ENCODE measurements around the gene ZNF317.

DNA sequence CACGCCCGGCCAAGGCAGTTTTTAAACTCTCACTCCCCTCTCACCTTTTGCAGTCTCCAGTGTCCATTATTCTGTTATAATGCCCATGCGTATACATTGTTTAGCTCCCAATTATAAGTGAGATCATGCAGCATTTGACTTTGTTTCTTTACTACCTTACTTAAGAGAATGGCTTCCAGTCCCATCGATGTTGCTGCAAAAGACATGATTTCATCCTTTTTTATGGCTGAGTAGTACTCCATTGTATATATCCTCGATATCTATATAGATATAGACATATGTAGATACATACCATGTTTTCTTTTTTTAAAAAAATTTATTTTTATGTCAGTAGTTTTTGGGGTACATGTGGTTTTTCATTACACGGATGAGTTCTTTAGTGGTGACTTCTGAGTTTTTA is 47.0 kb downstream of the ZNF317 start:
- TF ChIP-seq, protein P1, sequence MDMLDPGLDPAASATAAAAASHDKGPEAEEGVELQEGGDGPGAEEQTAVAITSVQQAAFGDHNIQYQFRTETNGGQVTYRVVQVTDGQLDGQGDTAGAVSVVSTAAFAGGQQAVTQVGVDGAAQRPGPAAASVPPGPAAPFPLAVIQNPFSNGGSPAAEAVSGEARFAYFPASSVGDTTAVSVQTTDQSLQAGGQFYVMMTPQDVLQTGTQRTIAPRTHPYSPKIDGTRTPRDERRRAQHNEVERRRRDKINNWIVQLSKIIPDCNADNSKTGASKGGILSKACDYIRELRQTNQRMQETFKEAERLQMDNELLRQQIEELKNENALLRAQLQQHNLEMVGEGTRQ (IDR thresholded peaks at IDR 0.05; ENCODE audit: low read depth, low read length): no peak
- TF ChIP-seq, protein P2, sequence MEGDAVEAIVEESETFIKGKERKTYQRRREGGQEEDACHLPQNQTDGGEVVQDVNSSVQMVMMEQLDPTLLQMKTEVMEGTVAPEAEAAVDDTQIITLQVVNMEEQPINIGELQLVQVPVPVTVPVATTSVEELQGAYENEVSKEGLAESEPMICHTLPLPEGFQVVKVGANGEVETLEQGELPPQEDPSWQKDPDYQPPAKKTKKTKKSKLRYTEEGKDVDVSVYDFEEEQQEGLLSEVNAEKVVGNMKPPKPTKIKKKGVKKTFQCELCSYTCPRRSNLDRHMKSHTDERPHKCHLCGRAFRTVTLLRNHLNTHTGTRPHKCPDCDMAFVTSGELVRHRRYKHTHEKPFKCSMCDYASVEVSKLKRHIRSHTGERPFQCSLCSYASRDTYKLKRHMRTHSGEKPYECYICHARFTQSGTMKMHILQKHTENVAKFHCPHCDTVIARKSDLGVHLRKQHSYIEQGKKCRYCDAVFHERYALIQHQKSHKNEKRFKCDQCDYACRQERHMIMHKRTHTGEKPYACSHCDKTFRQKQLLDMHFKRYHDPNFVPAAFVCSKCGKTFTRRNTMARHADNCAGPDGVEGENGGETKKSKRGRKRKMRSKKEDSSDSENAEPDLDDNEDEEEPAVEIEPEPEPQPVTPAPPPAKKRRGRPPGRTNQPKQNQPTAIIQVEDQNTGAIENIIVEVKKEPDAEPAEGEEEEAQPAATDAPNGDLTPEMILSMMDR (conservative IDR thresholded peaks at IDR 0.05; ENCODE audit: low read depth, low read length): no peak
- TF ChIP-seq BHLHE40 (IDR thresholded peaks at IDR 0.05; ENCODE audit: low read depth, low read length) (no peak), POLR2A (IDR thresholded peaks at IDR 0.05; ENCODE audit: low read depth, low read length) (no peak), MAFK (IDR thresholded peaks at IDR 0.05; ENCODE audit: low read depth, low read length) (no peak)
